Thoracic aorta (tissue), 2 donors: ENCODE measurements around the gene DSTN. TPM values are rescaled to one million over a fixed set of nuclear protein-coding genes. Genes with fewer than 3 reads are reported as not detected.

Experiments
- ATAC-seq: fragments of 150-250 bp; one replicate; pipeline ENCODE4 v1.8.0; 2017; ENCODE audit warnings: low read depth; ENCODE audit not compliant: insufficient number of reproducible peaks, low FRiP score
- DNase-seq: peaks from one replicate; pipeline ENCODE4 v3.0.0-alpha.2; 2020; ENCODE audit warnings: low spot score
- H3K27ac ChIP-seq, 2 donors: fragments of 200-600 bp; sonication (generic); 1 replicate in 1 of 2; 2 replicates in 1 of 2; pipeline ENCODE4 v1.5.1; 2016; ENCODE audit warnings: mild to moderate bottlenecking in 2 of 2, moderate library complexity in 2 of 2
- H3K27me3 ChIP-seq: fragments of 200-600 bp; sonication (generic); replicated peaks from 2 replicates; pipeline ENCODE4 v1.6.0; 2016; ENCODE audit warnings: mild to moderate bottlenecking; ENCODE audit not compliant: insufficient read depth
- H3K36me3 ChIP-seq: fragments of 200-600 bp; sonication (generic); one replicate; pipeline ENCODE4 v1.5.1; 2016
- H3K4me1 ChIP-seq, 2 donors: fragments of 200-600 bp; sonication (generic); 1 replicate in 1 of 2; 2 replicates in 1 of 2; pipeline versions ENCODE4 v1.5.1 to v1.6.0; 2016; ENCODE audit warnings: low read depth in 2 of 2, mild to moderate bottlenecking in 1 of 2; ENCODE audit not compliant: control insufficient read depth in 1 of 2
- H3K4me3 ChIP-seq: fragments of 200-600 bp; sonication (generic); 2 replicates; pipeline ENCODE4 v1.5.1; 2016; ENCODE audit warnings: mild to moderate bottlenecking
- H3K9me3 ChIP-seq: fragments of 200-600 bp; sonication (generic); 2 replicates; pipeline ENCODE4 v1.5.1; 2016
- total RNA-seq, 2 donors: library from RNA; depleted of rRNA; stranded (reverse); fragments of >200 nt; gene quantifications; one replicate each; pipeline versions ENCODE4 v1.1.0 to v1.2.3, GENCODE V29; 2016
- TF ChIP-seq, protein P1 (sequence below): fragments of 200-600 bp; sonication (generic); IDR thresholded peaks from one replicate; pipeline ENCODE4 v1.5.1; 2019; ENCODE audit warnings: antibody characterized with exemption

DSTN gene
- total RNA-seq, 2 donors from 2014 or later = 1,342 to 1,977 TPM

GRCh38 chr20:17653835-17654648, 84.2 kb downstream of the DSTN start:
- H3K36me3 ChIP-seq = peaks cover 11% of the 10 kb centered on the region
- H3K9me3 ChIP-seq = no peaks in the 10 kb centered on the region
- DNase-seq (no peak), ATAC-seq (no peak)
- no peaks in the 10 kb centered on the region for H3K27me3 ChIP-seq
- no peak overlapping the region for H3K27ac ChIP-seq
- TF ChIP-seq, protein P1, sequence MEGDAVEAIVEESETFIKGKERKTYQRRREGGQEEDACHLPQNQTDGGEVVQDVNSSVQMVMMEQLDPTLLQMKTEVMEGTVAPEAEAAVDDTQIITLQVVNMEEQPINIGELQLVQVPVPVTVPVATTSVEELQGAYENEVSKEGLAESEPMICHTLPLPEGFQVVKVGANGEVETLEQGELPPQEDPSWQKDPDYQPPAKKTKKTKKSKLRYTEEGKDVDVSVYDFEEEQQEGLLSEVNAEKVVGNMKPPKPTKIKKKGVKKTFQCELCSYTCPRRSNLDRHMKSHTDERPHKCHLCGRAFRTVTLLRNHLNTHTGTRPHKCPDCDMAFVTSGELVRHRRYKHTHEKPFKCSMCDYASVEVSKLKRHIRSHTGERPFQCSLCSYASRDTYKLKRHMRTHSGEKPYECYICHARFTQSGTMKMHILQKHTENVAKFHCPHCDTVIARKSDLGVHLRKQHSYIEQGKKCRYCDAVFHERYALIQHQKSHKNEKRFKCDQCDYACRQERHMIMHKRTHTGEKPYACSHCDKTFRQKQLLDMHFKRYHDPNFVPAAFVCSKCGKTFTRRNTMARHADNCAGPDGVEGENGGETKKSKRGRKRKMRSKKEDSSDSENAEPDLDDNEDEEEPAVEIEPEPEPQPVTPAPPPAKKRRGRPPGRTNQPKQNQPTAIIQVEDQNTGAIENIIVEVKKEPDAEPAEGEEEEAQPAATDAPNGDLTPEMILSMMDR = no peak
- H3K4me3 ChIP-seq = no peak overlapping the region
- H3K4me1 ChIP-seq = peaks cover 4 to 66% of the 10 kb centered on the region in 2 donors

DNA sequence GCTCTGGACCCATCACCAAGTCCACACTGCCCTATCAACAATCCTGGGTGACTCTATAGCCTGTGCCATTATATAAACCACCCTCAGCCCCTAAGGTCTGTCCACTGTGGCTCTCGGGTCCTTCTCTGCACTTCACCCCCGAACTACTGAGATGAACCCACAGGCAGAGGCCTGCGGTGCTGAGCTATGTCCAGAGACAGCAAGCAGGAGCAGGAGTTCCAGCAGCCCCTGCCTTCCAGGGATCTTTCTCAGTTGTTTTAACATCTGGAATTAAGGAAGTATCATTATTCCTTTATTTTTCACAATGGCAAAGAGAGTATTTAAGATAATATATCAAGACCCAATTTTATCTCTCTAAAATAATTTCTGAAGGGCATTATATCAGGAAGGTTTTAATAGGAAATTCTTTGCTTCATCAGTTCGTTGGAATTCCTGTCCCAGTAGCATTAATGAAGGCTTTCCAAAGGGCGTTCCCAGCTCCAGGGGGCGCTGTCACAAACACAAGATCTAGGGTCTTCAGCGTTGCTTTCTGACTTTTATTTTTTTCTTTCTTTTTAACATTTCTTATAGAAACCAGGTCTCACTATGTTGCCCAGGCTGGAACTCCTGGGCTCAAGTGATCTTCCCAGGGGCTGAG, 84.9 kb downstream of the DSTN start:
- DNase-seq (no peak), ATAC-seq (no peak)
- H3K36me3 ChIP-seq = peaks cover 12% of the 10 kb centered on the region
- no peaks in the 10 kb centered on the region for H3K9me3 ChIP-seq
- no peaks in the 10 kb centered on the region for H3K27me3 ChIP-seq
- TF ChIP-seq, protein P1 = peak; percentile 50
- H3K4me1 ChIP-seq = peaks cover 4 to 63% of the 10 kb centered on the region in 2 donors
- H3K4me3 ChIP-seq = no peak overlapping the region
- no peak overlapping the region for H3K27ac ChIP-seq

DNA sequence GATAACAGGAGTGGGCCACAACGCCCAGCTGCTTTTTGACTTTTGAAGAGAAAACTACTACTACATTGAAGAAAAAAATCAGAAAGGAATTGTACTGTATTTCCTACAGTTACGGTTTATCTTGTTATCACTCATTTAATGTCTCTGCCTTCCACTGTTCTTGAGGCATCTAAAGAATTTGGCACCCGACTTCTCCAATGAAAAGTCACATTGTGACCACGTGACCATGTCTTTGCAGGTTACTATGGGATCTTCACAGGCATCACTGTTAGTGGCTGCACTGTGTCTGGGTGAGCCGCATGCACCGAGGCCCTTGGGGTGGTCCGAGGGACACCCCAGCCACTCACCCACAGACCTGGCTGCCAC, 85.4 kb downstream of the DSTN start:
- DNase-seq = no peak
- TF ChIP-seq, protein P1 = no peak
- H3K27ac ChIP-seq = no peak overlapping the region

DNA sequence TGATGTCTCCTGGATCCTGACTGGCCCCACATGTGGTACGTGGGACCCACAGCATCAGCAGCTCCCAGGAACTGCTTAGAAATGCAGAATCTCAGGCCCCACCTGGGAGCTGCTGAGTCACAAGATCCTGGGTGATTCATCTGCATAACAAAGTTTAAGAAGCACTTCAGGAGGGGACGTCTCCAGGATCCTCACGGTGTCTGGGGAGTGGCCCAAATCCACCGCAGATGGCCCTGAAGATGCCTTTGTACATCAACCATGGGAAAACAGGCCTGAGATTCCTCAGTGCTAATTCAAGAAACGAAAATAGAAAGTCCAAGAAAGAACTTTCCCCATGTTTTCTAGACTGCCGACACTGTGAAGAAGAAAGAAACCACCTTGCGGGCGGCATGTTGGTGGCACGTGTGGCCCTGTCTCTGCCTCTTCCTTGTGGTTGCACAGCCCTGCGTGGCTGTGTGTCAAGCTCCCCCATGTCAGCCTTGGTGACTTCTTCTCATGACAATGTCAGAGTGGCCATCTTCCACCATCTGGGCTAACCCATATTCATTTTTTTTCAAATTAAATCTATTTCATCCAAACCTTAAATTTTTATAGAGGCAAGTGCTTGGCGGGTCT, 86.1 kb downstream of the DSTN start:
- Histone ChIP-seq H3K4me3 (no peak overlapping the region), H3K4me1 (peaks cover 6 to 59% of the 10 kb centered on the region in 2 donors), H3K9me3 (no peaks in the 10 kb centered on the region), H3K27me3 (no peaks in the 10 kb centered on the region), H3K27ac (no peak overlapping the region), H3K36me3 (peaks cover 13% of the 10 kb centered on the region)
- TF ChIP-seq, protein P1 = no peak
- ATAC-seq (no peak), DNase-seq (no peak)

More for the DNA sequence above, 85.4 kb downstream of the DSTN start:
- Histone ChIP-seq H3K27me3 (no peaks in the 10 kb centered on the region), H3K4me3 (no peak overlapping the region), H3K9me3 (no peaks in the 10 kb centered on the region), H3K36me3 (peaks cover 13% of the 10 kb centered on the region), H3K4me1 (peaks cover 4 to 59% of the 10 kb centered on the region in 2 donors)
- no peak for ATAC-seq
